Activated CD4-positive, alpha-beta T cell treated with anti-CD3 and anti-CD28 coated beads, Interleukin-2, amount 10 ng/mL, durations not matched to agents 24 days and 14 days (primary cell): ENCODE results near the gene TBC1D9. TPM values are rescaled to one million over a fixed set of nuclear protein-coding genes. Genes with fewer than 3 reads are reported as not detected.

Experiments
- DNase-seq: peaks from one replicate; pipeline ENCODE4 v3.0.0; 2022
- H3K27ac Mint-ChIP-seq: one replicate; pipeline ENCODE4 v1.8.0; 2022; ENCODE audit warnings: mild to moderate bottlenecking, mixed read lengths
- H3K27me3 Mint-ChIP-seq: one replicate; pipeline ENCODE4 v1.8.0; 2022; ENCODE audit warnings: mixed read lengths
- H3K36me3 Mint-ChIP-seq: one replicate; pipeline ENCODE4 v1.8.0; 2022; ENCODE audit warnings: low read depth, mild to moderate bottlenecking, mixed read lengths
- H3K4me1 Mint-ChIP-seq: one replicate; pipeline ENCODE4 v1.8.0; 2021; ENCODE audit warnings: mixed read lengths
- H3K4me3 Mint-ChIP-seq: one replicate; pipeline ENCODE4 v1.8.0; 2022; ENCODE audit warnings: mild to moderate bottlenecking, moderate library complexity, mixed read lengths
- H3K9me3 Mint-ChIP-seq: one replicate; pipeline ENCODE4 v1.8.0; 2021; ENCODE audit warnings: mixed read lengths
- intact Hi-C: fragments of 100-400 bp; cut with micrococcal nuclease; formaldehyde crosslinking; loops from one replicate; pipeline ENCODE4 v1.15.1; 2023
- total RNA-seq: library from RNA; stranded (reverse); gene quantifications from 2 replicates; pipeline ENCODE4 v1.2.3, GENCODE V29; 2022

TBC1D9 gene
- total RNA-seq, 1 donor from 2014 or later: not detected

DNA sequence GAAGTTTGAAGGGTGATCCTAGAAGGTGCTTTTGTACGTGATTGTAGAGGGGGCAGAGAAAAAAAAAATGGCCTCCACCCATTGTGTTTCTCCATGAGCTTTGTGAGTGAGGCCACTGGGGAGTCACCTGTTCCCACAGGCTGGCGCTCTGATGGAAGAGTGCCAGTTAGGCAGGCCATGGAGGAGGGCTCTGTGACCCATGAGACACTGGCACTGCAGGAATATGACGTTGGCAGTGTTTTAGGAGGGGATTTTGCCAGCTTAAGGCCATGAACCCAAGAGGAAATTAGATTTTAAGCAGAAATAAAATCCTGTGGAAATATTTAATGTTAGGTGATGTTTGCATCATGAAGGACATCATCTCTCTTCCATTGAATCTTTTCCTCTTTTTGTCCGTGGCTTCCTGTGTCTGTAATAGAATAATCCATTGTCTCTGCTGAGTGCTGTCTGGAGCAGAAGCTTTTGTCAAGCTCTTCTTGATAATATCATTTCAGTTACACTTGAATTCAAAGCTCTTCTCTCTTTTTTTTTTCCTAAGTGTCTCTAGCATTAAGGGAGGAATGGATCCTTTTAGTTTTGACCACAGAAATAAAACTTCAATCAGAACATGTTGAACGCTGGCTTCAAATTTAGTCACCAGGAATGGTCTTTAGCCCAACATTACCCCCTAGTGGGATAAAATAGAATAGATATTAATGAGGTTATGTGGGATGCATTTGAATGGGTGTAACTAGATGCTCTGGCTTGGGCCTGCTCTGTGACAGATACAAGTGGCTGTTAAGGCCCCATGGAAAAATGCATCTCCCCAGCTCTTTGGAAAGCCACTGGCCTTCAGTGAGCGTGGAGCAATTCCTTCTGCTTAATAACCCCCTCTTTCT is 146.4 kb downstream of the TBC1D9 start:
- H3K4me1 Mint-ChIP-seq: no peaks in the 10 kb centered on the region
- intact Hi-C loops: loop anchor here (1.0 kb wide), 1 partner anchor 249 kb away; no protein-coding TSS in a partner anchor
- no peaks in the 10 kb centered on the region for H3K36me3 Mint-ChIP-seq
- no peak overlapping the region for H3K27ac Mint-ChIP-seq
- DNase-seq: no peak
- H3K9me3 Mint-ChIP-seq: no peaks in the 10 kb centered on the region
- H3K27me3 Mint-ChIP-seq: peaks cover 15% of the 10 kb centered on the region
- H3K4me3 Mint-ChIP-seq: no peak overlapping the region

GRCh38 chr4:140607852-140608251 is 148.3 kb downstream of the TBC1D9 start:
- Mint-ChIP-seq H3K4me3 (no peak overlapping the region), H3K27me3 (peaks cover 13% of the 10 kb centered on the region), H3K36me3 (no peaks in the 10 kb centered on the region), H3K4me1 (no peaks in the 10 kb centered on the region), H3K27ac (no peak overlapping the region), H3K9me3 (no peaks in the 10 kb centered on the region)
- intact Hi-C loops: no loop called here
- no peak for DNase-seq

- Mint-ChIP-seq H3K36me3 (no peaks in the 10 kb centered on the region), H3K9me3 (no peaks in the 10 kb centered on the region), H3K27me3 (peaks cover 9% of the 10 kb centered on the region), H3K4me3 (no peak overlapping the region), H3K27ac (no peak overlapping the region), H3K4me1 (no peaks in the 10 kb centered on the region)
- intact Hi-C loops: no loop called here
- DNase-seq: no peak
These were observed 151.6 kb downstream of the TBC1D9 start for GRCh38 chr4:140604544-140604943.

DNA sequence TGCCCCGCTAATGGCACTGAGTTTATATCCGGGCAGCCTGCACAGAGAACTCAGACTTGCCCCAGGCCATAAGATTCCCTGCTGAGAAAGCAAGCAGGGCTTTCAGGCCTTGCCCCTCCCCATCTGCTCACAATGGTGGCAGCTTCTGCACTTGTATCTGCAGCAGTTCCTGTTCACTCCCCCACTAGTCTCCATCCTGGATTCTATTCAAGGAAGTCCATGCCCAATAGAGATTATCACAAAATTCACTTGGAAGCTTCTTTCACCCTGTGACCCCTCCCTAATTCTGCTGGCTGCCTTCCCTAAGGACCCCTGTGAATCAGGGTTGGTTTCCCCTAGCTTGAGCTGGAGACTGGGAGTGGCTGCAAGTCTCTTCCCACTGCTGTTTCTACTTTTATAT is 152.9 kb downstream of the TBC1D9 start:
- Mint-ChIP-seq H3K36me3 (no peaks in the 10 kb centered on the region), H3K27ac (no peak overlapping the region), H3K4me1 (no peaks in the 10 kb centered on the region), H3K4me3 (no peak overlapping the region), H3K27me3 (peaks cover 10% of the 10 kb centered on the region), H3K9me3 (no peaks in the 10 kb centered on the region)
- no peak for DNase-seq
- intact Hi-C loops: no loop called here

- Mint-ChIP-seq H3K27me3 (peaks cover 11% of the 10 kb centered on the region), H3K27ac (no peak overlapping the region), H3K9me3 (no peaks in the 10 kb centered on the region), H3K36me3 (no peaks in the 10 kb centered on the region), H3K4me3 (no peak overlapping the region), H3K4me1 (no peaks in the 10 kb centered on the region)
- intact Hi-C loops: no loop called here
- no peak for DNase-seq
These were observed 153.5 kb downstream of the TBC1D9 start for GRCh38 chr4:140602714-140603113.

DNA sequence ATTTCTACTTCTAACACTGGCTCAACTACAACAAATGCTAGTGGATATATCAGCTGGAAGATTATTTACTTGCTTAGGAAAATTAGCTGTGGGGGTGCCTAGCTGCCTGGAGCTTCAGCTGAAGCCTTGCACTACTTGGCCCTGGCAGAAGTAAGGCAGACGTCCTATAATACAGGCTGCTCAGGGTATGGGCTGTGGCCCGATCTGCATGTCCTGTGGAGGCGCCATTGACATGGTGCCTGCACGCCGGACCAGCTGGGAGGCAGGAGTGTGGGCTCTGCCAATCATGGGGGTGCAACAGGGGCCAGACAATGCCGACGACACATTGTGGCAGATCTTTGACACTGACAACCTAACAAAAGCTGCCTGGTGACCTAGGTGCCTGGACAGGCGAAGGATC is 155.8 kb downstream of the TBC1D9 start:
- H3K27ac Mint-ChIP-seq: no peak overlapping the region
- no peak for DNase-seq

GRCh38 chr4:140595065-140595464 is 161.1 kb downstream of the TBC1D9 start:
- H3K4me3 Mint-ChIP-seq: no peak overlapping the region
- H3K27me3 Mint-ChIP-seq: peaks cover 39% of the 10 kb centered on the region
- H3K36me3 Mint-ChIP-seq: no peaks in the 10 kb centered on the region
- no peaks in the 10 kb centered on the region for H3K4me1 Mint-ChIP-seq
- H3K9me3 Mint-ChIP-seq: peaks cover 6% of the 10 kb centered on the region
- intact Hi-C loops: no loop called here
- DNase-seq: no peak
- no peak overlapping the region for H3K27ac Mint-ChIP-seq

More for the DNA sequence above, 155.8 kb downstream of the TBC1D9 start:
- no peak overlapping the region for H3K4me3 Mint-ChIP-seq
- no peaks in the 10 kb centered on the region for H3K36me3 Mint-ChIP-seq
- intact Hi-C loops: no loop called here
- H3K9me3 Mint-ChIP-seq: no peaks in the 10 kb centered on the region
- H3K4me1 Mint-ChIP-seq: no peaks in the 10 kb centered on the region
- H3K27me3 Mint-ChIP-seq: peaks cover 14% of the 10 kb centered on the region

- no peak overlapping the region for H3K4me3 Mint-ChIP-seq
- no peaks in the 10 kb centered on the region for H3K36me3 Mint-ChIP-seq
- no peak overlapping the region for H3K27ac Mint-ChIP-seq
- H3K9me3 Mint-ChIP-seq: no peaks in the 10 kb centered on the region
- DNase-seq: no peak
- H3K27me3 Mint-ChIP-seq: peaks cover 31% of the 10 kb centered on the region
- intact Hi-C loops: no loop called here
- H3K4me1 Mint-ChIP-seq: no peaks in the 10 kb centered on the region
These were observed 171.7 kb downstream of the TBC1D9 start for GRCh38 chr4:140584439-140584838.

- H3K27me3 Mint-ChIP-seq: peaks cover 52% of the 10 kb centered on the region
- no peaks in the 10 kb centered on the region for H3K36me3 Mint-ChIP-seq
- H3K4me3 Mint-ChIP-seq: no peak overlapping the region
- intact Hi-C loops: no loop called here
- no peaks in the 10 kb centered on the region for H3K9me3 Mint-ChIP-seq
- H3K4me1 Mint-ChIP-seq: no peaks in the 10 kb centered on the region
- no peak for DNase-seq
- H3K27ac Mint-ChIP-seq: no peak overlapping the region
These were observed 175.1 kb downstream of the TBC1D9 start for GRCh38 chr4:140581078-140581477.

- Mint-ChIP-seq H3K27me3 (peaks cover 48% of the 10 kb centered on the region), H3K36me3 (no peaks in the 10 kb centered on the region), H3K4me3 (no peak overlapping the region)
These were observed 176.9 kb downstream of the TBC1D9 start for GRCh38 chr4:140579278-140579677.

GRCh38 chr4:140575489-140575888 is 180.7 kb downstream of the TBC1D9 start:
- intact Hi-C loops: no loop called here
- Mint-ChIP-seq H3K4me3 (no peak overlapping the region), H3K9me3 (peaks cover 12% of the 10 kb centered on the region), H3K27me3 (peaks cover 57% of the 10 kb centered on the region), H3K36me3 (no peaks in the 10 kb centered on the region), H3K4me1 (no peaks in the 10 kb centered on the region), H3K27ac (no peak overlapping the region)
- DNase-seq: no peak

More at GRCh38 chr4:140579278-140579677, 176.9 kb downstream of the TBC1D9 start:
- Mint-ChIP-seq H3K4me1 (no peaks in the 10 kb centered on the region), H3K27ac (no peak overlapping the region), H3K9me3 (no peaks in the 10 kb centered on the region)
- intact Hi-C loops: no loop called here
- DNase-seq: no peak

- Mint-ChIP-seq H3K27me3 (peaks cover 60% of the 10 kb centered on the region), H3K9me3 (peaks cover 16% of the 10 kb centered on the region), H3K4me1 (peaks cover 6% of the 10 kb centered on the region), H3K36me3 (no peaks in the 10 kb centered on the region), H3K4me3 (no peak overlapping the region), H3K27ac (no peak overlapping the region)
- no peak for DNase-seq
- intact Hi-C loops: no loop called here
These were observed 184.6 kb downstream of the TBC1D9 start for GRCh38 chr4:140571620-140572019.
